Retinal pigment epithelial cell (primary cell): ENCODE measurements around the gene ACSL3.
"Not testable (repeated sequence)": the region's sequence is repeated elsewhere in the genome, so short reads cannot be mapped to it uniquely, and the experiment has no call there.

Experiments
- DNase-seq: peaks from one replicate; pipeline ENCODE4 v3.0.0-alpha.2; 2010; ENCODE audit warnings: low read depth
- H3K4me3 ChIP-seq: 2 replicates; pipeline ENCODE4 v1.5.1; 2011; ENCODE audit warnings: mild to moderate bottlenecking, low read length, control low read depth, moderate library complexity
- CTCF ChIP-seq: conservative IDR thresholded peaks from 2 replicates; pipeline ENCODE4 v1.5.1; 2011; ENCODE audit warnings: low read depth, low read length, control low read depth, inconsistent platforms

ACSL3 gene

GRCh38 chr2:222912776-222913175 is 51.9 kb downstream of the ACSL3 start:
- DNase-seq, result no peak
- no peak overlapping the region for H3K4me3 ChIP-seq
- TF ChIP-seq CTCF, result no peak

GRCh38 chr2:222915092-222915957 is 54.5 kb downstream of the ACSL3 start:
- H3K4me3 ChIP-seq, result no peak overlapping the region
- TF ChIP-seq CTCF, result peak; percentile 50
- no peak for DNase-seq

DNA sequence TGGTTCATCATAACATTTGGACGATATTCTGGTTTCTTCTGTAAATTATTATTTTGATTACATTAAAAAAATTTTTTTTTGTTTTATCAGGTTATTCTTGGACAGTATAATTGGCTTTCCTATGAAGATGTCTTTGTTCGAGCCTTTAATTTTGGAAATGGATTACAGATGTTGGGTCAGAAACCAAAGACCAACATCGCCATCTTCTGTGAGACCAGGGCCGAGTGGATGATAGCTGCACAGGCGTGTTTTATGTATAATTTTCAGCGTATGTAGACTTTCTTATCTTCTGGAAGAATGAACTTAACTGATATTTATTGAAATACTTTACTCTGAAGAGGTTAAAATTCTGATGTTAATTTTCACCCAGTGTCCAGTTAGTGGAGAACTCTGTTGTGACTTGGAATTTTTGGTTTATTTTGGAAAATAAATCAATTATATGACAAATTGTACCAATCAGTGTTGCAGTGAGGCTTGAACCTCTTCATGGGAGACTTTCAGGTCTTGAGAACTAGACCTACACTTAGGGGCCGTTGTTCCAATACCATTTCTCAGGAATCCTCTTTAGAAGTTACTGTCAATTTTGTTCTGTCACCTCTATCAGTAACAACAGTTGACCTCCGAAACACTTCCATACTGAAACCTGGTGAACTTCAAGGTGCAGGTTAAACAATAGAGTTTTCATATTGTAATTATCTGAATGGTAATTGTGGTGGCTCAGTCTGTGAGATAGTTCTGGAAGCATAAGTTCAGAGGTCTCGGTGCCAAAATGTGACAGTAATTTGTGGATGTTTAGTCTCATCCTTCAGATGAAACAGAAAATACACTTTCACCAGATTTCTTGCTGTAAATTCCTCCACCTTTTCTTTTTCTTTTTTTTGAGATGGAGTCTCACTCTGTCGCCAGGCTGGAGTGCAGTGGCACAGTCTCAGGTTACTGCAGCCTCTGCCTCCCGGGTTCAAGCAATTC is 55.7 kb downstream of the ACSL3 start:
- no peak overlapping the region for H3K4me3 ChIP-seq
- no peak for DNase-seq
- TF ChIP-seq CTCF, result no peak

DNA sequence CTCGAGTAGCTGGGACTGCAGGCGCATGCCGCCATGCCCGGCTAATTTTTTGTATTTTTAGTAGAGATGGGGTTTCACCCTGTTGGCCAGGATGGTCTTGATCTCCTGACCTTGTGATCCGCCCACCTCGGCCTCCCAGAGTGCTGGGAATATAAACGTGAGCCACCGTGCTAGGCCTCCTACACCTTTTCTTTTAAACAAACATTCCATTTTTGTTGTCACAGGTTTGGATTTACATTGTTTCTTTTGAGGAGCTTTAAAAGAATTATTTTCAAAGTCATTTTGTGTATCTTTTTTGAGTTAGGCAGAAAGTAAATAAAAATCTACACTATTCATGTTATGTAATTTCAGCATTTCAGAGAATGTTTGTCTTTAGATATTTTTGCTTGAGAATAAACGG is 56.4 kb downstream of the ACSL3 start:
- DNase-seq, H3K4me3 ChIP-seq: not testable (repeated sequence)

GRCh38 chr2:222919841-222920526 is 59.1 kb downstream of the ACSL3 start:
- DNase-seq, result peak; percentile 73
- no peak for TF ChIP-seq CTCF
- H3K4me3 ChIP-seq, result no peak overlapping the region

DNA sequence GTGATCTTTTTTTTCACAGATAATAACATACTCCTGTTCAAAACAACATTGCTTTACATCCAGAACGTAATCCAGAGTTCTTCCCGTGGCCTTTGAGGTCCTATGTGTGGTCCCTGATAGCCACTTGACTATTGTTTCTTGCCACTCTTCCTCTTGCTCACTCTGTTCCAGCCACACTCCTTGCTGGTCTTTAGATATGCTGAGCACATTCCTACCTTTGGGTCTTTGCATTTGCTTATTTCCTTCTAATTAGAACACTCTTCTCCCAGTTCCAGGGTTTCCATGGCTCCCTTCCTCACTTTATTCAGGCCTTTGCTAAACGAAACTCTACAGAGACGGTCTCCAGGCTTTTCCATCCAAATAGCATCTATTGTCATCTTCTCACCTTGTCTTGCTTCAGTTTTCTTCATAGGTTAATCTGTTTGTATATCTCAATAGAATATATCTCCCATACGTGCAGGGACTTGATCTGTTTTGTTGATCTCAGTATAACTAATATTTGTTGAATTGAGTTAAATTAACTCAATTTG is 59.9 kb downstream of the ACSL3 start:
- no peak for DNase-seq
- TF ChIP-seq CTCF, result no peak
- H3K4me3 ChIP-seq, result no peak overlapping the region
